ENCODE measurements around the gene TMCC3. TPM values are rescaled to one million over a fixed set of nuclear protein-coding genes. Genes with fewer than 3 reads are reported as not detected.

TMCC3 gene
- total RNA-seq, 1 experiment from 2014 or later = 0.82 TPM

DNA sequence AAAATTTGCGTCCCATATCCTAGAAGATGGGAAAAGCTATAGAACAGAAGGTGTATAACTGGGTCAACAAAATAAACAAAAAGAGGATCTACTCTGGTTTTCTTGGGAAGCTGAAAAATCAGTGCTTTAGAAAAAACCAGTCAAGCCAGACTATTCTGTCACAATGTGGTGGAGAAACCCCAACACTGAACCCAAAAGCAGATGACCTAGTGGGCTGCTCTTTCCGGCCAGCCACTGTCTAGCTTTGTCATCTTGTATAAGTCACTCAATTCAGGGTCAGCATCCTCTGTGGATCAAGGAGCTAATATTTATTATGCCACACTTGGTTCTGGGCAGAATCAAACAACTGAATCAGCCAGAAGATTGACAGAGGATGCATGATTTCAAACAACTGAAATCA, 26.6 kb upstream of the TMCC3 start:
- Histone ChIP-seq H2AFZ (ENCODE audit: low read length) (no peak overlapping the region), H3K4me3 (ENCODE audit: low read length) (no peak overlapping the region), H3K4me1 (ENCODE audit: low read length) (no peaks in the 10 kb centered on the region), H3K9me3 (ENCODE audit: low read length) (no peaks in the 10 kb centered on the region), H3K27me3 (ENCODE audit: low read length) (no peaks in the 10 kb centered on the region), H3K27ac (ENCODE audit: low read length) (no peak overlapping the region), H3K36me3 (ENCODE audit: insufficient read depth, low read length) (no peaks in the 10 kb centered on the region), H3K9me2 (replicated peaks; ENCODE audit: insufficient read depth, low read length) (no peaks in the 10 kb centered on the region), H3K79me2 (ENCODE audit: low read length) (no peaks in the 10 kb centered on the region), H4K20me1 (ENCODE audit: insufficient read depth, low read depth, low read length) (no peaks in the 10 kb centered on the region), H3K4me2 (ENCODE audit: low read depth, low read length, poor library complexity, severe bottlenecking) (no peak overlapping the region), H3K9ac (ENCODE audit: low read length) (no peak overlapping the region)
- no peak for DNase-seq

DNA sequence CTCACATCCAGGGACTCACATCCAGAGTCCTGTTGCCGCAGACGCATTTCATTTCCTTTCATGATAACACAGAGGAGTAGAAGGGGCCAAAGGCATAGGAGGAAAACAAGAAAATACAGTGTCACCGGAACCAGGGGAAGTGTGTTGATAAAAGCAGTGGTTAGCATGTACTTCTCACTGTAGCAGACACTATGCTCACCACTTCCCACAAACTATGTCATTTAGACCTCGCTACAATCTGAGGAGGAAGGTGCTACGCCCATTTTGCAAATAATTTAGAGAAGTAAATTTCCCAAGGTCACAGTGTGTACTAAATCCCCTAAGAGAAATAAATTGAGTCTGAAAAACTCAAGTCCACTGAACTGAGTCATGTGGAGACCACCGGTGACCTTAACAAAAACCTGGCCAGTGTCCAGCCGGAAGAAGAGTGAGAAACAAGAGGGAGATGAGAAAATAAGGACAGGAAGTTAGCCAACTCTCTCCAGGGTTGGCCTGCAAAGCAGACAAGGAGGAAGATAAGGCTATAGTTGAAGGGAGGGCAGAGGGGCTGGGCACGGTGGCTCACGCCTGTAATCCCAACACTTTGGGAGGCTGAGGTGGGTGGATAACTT, 25.8 kb upstream of the TMCC3 start:
- 0 out of 2 replicates have a peak overlapping the region, but pooled peaks have one; percentile 20 for H2AFZ ChIP-seq (ENCODE audit: low read length)
- H3K27me3 ChIP-seq (ENCODE audit: low read length) = no peaks in the 10 kb centered on the region
- no peaks in the 10 kb centered on the region for H3K79me2 ChIP-seq (ENCODE audit: low read length)
- no peak overlapping the region for H3K9ac ChIP-seq (ENCODE audit: low read length)
- no peak overlapping the region for H3K4me2 ChIP-seq (ENCODE audit: low read depth, low read length, poor library complexity, severe bottlenecking)
- no peak overlapping the region for H3K4me3 ChIP-seq (ENCODE audit: low read length)
- H3K27ac ChIP-seq (ENCODE audit: low read length) = no peak overlapping the region
- no peaks in the 10 kb centered on the region for H3K36me3 ChIP-seq (ENCODE audit: insufficient read depth, low read length)
- no peaks in the 10 kb centered on the region for H3K9me3 ChIP-seq (ENCODE audit: low read length)
- no peaks in the 10 kb centered on the region for H3K4me1 ChIP-seq (ENCODE audit: low read length)
- no peaks in the 10 kb centered on the region for H3K9me2 ChIP-seq (replicated peaks; ENCODE audit: insufficient read depth, low read length)
- no peak for DNase-seq
- no peaks in the 10 kb centered on the region for H4K20me1 ChIP-seq (ENCODE audit: insufficient read depth, low read depth, low read length)

DNA sequence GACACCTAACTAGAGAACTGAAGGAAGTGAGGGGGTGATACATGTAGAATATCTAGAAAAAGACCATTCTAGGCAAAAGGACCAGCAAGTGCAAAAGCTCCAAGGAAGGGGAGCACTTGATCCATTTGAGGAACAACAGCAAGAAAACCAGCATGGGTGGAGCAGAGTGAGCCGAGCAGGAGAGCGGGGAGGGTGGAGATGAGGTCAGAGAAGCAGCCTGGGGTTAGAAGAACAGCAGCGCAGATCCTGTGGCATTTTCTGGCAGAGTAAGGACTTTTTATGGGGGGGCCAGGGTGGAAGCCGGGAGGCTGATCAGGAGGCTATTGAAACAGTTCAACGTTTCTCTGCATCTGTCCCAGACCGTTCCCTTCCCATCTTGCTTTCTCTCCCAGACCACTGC, 24.5 kb upstream of the TMCC3 start:
- H2AFZ ChIP-seq (ENCODE audit: low read length) = no peak overlapping the region
- H3K9me3 ChIP-seq (ENCODE audit: low read length) = no peaks in the 10 kb centered on the region
- H3K27me3 ChIP-seq (ENCODE audit: low read length) = no peaks in the 10 kb centered on the region
- no peaks in the 10 kb centered on the region for H3K79me2 ChIP-seq (ENCODE audit: low read length)
- H3K9me2 ChIP-seq (replicated peaks; ENCODE audit: insufficient read depth, low read length) = no peaks in the 10 kb centered on the region
- H3K27ac ChIP-seq (ENCODE audit: low read length) = no peak overlapping the region
- H4K20me1 ChIP-seq (ENCODE audit: insufficient read depth, low read depth, low read length) = no peaks in the 10 kb centered on the region
- no peaks in the 10 kb centered on the region for H3K4me1 ChIP-seq (ENCODE audit: low read length)
- no peak overlapping the region for H3K9ac ChIP-seq (ENCODE audit: low read length)
- no peak overlapping the region for H3K4me2 ChIP-seq (ENCODE audit: low read depth, low read length, poor library complexity, severe bottlenecking)
- H3K36me3 ChIP-seq (ENCODE audit: insufficient read depth, low read length) = no peaks in the 10 kb centered on the region
- no peak overlapping the region for H3K4me3 ChIP-seq (ENCODE audit: low read length)
- no peak for DNase-seq

DNA sequence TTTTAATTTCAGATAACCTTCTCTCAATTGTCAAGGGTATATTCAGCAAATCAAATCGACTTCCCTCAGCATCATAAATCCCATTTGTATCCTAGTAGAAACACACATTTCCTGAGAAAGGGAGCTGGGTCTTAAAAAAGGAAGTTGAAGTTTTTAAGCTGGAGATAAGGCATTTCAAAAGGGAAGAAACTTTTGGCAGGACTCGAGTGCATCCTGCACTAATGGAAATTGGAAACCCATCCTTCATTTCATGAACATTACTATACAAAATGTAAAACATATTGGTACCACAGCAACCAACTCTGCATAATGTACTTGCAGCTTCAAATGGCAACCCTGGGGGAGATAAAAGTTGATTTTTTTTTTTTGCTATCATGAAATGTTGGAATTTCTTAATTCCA, 23.7 kb upstream of the TMCC3 start:
- DNase-seq = no peak
- H3K36me3 ChIP-seq (ENCODE audit: insufficient read depth, low read length) = no peaks in the 10 kb centered on the region
- H3K9me2 ChIP-seq (replicated peaks; ENCODE audit: insufficient read depth, low read length) = no peaks in the 10 kb centered on the region
- H3K4me1 ChIP-seq (ENCODE audit: low read length) = no peaks in the 10 kb centered on the region
- H3K27me3 ChIP-seq (ENCODE audit: low read length) = no peaks in the 10 kb centered on the region
- no peaks in the 10 kb centered on the region for H3K9me3 ChIP-seq (ENCODE audit: low read length)
- H3K4me2 ChIP-seq (ENCODE audit: low read depth, low read length, poor library complexity, severe bottlenecking) = no peak overlapping the region
- no peak overlapping the region for H2AFZ ChIP-seq (ENCODE audit: low read length)
- H3K9ac ChIP-seq (ENCODE audit: low read length) = no peak overlapping the region
- no peaks in the 10 kb centered on the region for H4K20me1 ChIP-seq (ENCODE audit: insufficient read depth, low read depth, low read length)
- no peaks in the 10 kb centered on the region for H3K79me2 ChIP-seq (ENCODE audit: low read length)
- H3K4me3 ChIP-seq (ENCODE audit: low read length) = no peak overlapping the region
- H3K27ac ChIP-seq (ENCODE audit: low read length) = no peak overlapping the region

DNA sequence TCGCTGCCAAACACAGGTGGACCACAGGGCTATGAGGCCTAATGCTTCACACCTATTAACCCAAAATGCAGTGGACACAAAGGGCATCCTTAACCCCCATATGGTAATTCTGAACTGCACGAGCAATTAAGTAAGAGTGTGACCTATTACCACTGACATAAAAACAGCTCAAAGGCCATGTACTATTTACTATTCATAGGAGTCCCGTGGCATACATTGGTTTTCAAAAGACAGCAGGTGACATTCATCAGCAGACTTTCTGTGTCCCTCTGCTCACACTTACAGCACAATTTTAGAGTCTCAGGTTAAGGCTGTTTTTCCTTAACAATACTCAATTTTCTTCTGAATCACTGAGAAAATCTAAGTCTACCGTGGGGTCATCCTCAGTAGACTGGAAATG, 23.1 kb upstream of the TMCC3 start:
- no peak overlapping the region for H3K4me2 ChIP-seq (ENCODE audit: low read depth, low read length, poor library complexity, severe bottlenecking)
- no peaks in the 10 kb centered on the region for H3K79me2 ChIP-seq (ENCODE audit: low read length)
- H3K27me3 ChIP-seq (ENCODE audit: low read length) = no peaks in the 10 kb centered on the region
- H3K36me3 ChIP-seq (ENCODE audit: insufficient read depth, low read length) = no peaks in the 10 kb centered on the region
- H3K9me3 ChIP-seq (ENCODE audit: low read length) = no peaks in the 10 kb centered on the region
- DNase-seq = no peak
- no peak overlapping the region for H3K9ac ChIP-seq (ENCODE audit: low read length)
- H2AFZ ChIP-seq (ENCODE audit: low read length) = no peak overlapping the region
- H4K20me1 ChIP-seq (ENCODE audit: insufficient read depth, low read depth, low read length) = no peaks in the 10 kb centered on the region
- no peak overlapping the region for H3K27ac ChIP-seq (ENCODE audit: low read length)
- no peaks in the 10 kb centered on the region for H3K4me1 ChIP-seq (ENCODE audit: low read length)
- no peak overlapping the region for H3K4me3 ChIP-seq (ENCODE audit: low read length)
- no peaks in the 10 kb centered on the region for H3K9me2 ChIP-seq (replicated peaks; ENCODE audit: insufficient read depth, low read length)

DNA sequence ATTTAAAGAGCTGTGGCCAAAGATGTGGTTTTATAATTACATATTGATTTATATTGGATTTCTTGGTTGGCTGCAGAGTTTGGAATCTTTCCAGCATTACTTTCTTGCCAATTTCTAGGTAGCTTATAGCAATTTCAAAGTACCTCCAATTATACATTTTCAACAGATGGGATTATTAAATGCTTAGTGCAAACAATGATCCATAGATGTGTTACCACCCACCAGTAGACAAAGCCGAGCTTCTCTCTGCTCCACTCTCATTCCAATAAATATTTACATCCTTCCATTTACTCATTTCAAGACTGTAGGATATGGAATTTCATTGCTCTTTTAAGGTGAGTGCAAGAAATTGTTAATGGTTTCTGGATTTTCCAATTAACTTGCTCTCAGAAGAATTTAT, 21.6 kb upstream of the TMCC3 start:
- Histone ChIP-seq H3K4me1 (ENCODE audit: low read length) (no peaks in the 10 kb centered on the region), H3K79me2 (ENCODE audit: low read length) (no peaks in the 10 kb centered on the region), H3K9me2 (replicated peaks; ENCODE audit: insufficient read depth, low read length) (no peaks in the 10 kb centered on the region), H3K27ac (ENCODE audit: low read length) (no peak overlapping the region), H3K9ac (ENCODE audit: low read length) (no peak overlapping the region), H3K27me3 (ENCODE audit: low read length) (no peaks in the 10 kb centered on the region), H3K36me3 (ENCODE audit: insufficient read depth, low read length) (no peaks in the 10 kb centered on the region), H3K4me3 (ENCODE audit: low read length) (no peak overlapping the region), H2AFZ (ENCODE audit: low read length) (no peak overlapping the region), H4K20me1 (ENCODE audit: insufficient read depth, low read depth, low read length) (no peaks in the 10 kb centered on the region), H3K9me3 (ENCODE audit: low read length) (no peaks in the 10 kb centered on the region), H3K4me2 (ENCODE audit: low read depth, low read length, poor library complexity, severe bottlenecking) (no peak overlapping the region)
- no peak for DNase-seq

DNA sequence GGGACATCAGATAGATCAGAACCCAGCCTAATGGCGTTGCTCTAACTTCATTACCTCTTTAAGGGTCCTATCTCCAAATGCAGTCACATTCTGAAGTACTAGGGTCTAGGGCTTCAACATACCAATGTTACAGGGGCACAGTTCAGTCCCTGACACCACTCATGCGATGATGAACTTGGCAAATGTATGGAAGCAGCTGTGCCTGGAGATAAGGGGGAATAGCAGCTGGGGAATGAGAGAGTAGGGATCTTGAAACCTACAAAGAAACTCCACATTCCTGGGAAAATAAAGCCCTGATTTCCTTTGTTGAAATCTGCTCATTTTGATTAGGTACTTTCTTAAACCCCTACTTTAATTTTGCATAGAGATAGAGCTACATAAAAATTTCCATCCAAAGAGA, 20.5 kb upstream of the TMCC3 start:
- no peak for DNase-seq
- H3K27ac ChIP-seq (ENCODE audit: low read length) = no peak overlapping the region
- no peaks in the 10 kb centered on the region for H3K9me3 ChIP-seq (ENCODE audit: low read length)
- H3K79me2 ChIP-seq (ENCODE audit: low read length) = no peaks in the 10 kb centered on the region
- H3K36me3 ChIP-seq (ENCODE audit: insufficient read depth, low read length) = no peaks in the 10 kb centered on the region
- no peak overlapping the region for H3K4me2 ChIP-seq (ENCODE audit: low read depth, low read length, poor library complexity, severe bottlenecking)
- no peaks in the 10 kb centered on the region for H4K20me1 ChIP-seq (ENCODE audit: insufficient read depth, low read depth, low read length)
- no peaks in the 10 kb centered on the region for H3K4me1 ChIP-seq (ENCODE audit: low read length)
- no peak overlapping the region for H3K9ac ChIP-seq (ENCODE audit: low read length)
- H3K27me3 ChIP-seq (ENCODE audit: low read length) = no peaks in the 10 kb centered on the region
- H3K4me3 ChIP-seq (ENCODE audit: low read length) = no peak overlapping the region
- H2AFZ ChIP-seq (ENCODE audit: low read length) = no peak overlapping the region
- H3K9me2 ChIP-seq (replicated peaks; ENCODE audit: insufficient read depth, low read length) = no peaks in the 10 kb centered on the region

DNA sequence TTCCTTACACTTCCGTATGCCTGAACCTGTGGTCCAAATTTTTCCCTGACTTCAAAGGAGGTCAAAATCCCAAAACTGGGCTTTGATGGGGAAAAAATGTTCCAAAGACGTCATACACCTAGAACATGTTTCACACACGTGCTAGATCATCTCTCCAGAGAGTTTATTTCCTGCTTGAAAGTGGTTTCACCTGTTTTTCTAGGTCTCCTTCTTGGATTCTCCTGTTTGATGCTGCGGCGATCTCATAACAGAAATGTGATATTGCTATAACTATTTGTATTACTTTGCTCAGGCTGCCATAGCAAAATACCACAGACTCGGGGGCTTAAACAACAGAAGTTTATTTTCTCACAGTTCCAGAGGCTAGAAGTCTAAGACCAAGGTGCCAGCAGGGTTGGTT, 19.7 kb upstream of the TMCC3 start:
- Histone ChIP-seq H3K79me2 (ENCODE audit: low read length) (no peaks in the 10 kb centered on the region), H3K9me2 (replicated peaks; ENCODE audit: insufficient read depth, low read length) (no peaks in the 10 kb centered on the region), H3K4me3 (ENCODE audit: low read length) (no peak overlapping the region), H3K36me3 (ENCODE audit: insufficient read depth, low read length) (no peaks in the 10 kb centered on the region), H3K9ac (ENCODE audit: low read length) (no peak overlapping the region), H3K27ac (ENCODE audit: low read length) (no peak overlapping the region), H4K20me1 (ENCODE audit: insufficient read depth, low read depth, low read length) (no peaks in the 10 kb centered on the region), H2AFZ (ENCODE audit: low read length) (no peak overlapping the region), H3K4me1 (ENCODE audit: low read length) (no peaks in the 10 kb centered on the region), H3K9me3 (ENCODE audit: low read length) (no peaks in the 10 kb centered on the region), H3K4me2 (ENCODE audit: low read depth, low read length, poor library complexity, severe bottlenecking) (no peak overlapping the region), H3K27me3 (ENCODE audit: low read length) (no peaks in the 10 kb centered on the region)
- no peak for DNase-seq
